Muscle of leg (tissue), 11 donors: ENCODE data around the gene STOX1. TPM values are rescaled to one million over a fixed set of nuclear protein-coding genes. Genes with fewer than 3 reads are reported as not detected.
"Not testable (repeated sequence)": the region's sequence is repeated elsewhere in the genome, so short reads cannot be mapped to it uniquely, and the experiment has no call there.

ENCODE experiments used
- DNase-seq: peaks from one replicate; pipeline ENCODE4 v3.0.0; 2013
- H3K27ac ChIP-seq: one replicate; pipeline ENCODE4 v1.5.1; 2013; ENCODE audit warnings: mild to moderate bottlenecking, low read length, control low read depth
- H3K27me3 ChIP-seq: one replicate; pipeline ENCODE4 v1.6.1; 2013; ENCODE audit warnings: low read length; ENCODE audit not compliant: control insufficient read depth, insufficient read depth
- H3K36me3 ChIP-seq: one replicate; pipeline ENCODE4 v1.6.1; 2013; ENCODE audit warnings: low read length; ENCODE audit not compliant: control insufficient read depth, insufficient read depth
- H3K4me1 ChIP-seq: one replicate; pipeline ENCODE4 v1.6.1; 2013; ENCODE audit warnings: low read length; ENCODE audit not compliant: control insufficient read depth, insufficient read depth
- H3K4me3 ChIP-seq: one replicate; pipeline ENCODE4 v1.5.1; 2013; ENCODE audit warnings: low read length, control low read depth
- H3K9me3 ChIP-seq: replicated peaks from 2 replicates; pipeline ENCODE4 v1.6.1; 2013; ENCODE audit warnings: low read depth, low read length; ENCODE audit not compliant: control insufficient read depth
- WGBS: methylation state at CpG from one replicate; pipeline ENCODE4 v1.1.5; 2013; ENCODE audit warnings: missing lambda C conversion rate; ENCODE audit not compliant: insufficient coverage; 5-methylcytosine and 5-hydroxymethylcytosine counted together
- polyA plus RNA-seq, 8 donors: library from polyadenylated mRNA; unstranded; fragments of 120-200 nt; gene quantifications; one replicate each; pipeline versions ENCODE4 v1.2.1 to v1.2.3, GENCODE V29; 2013; ENCODE audit warnings: inconsistent platforms in 1 of 8, low replicate concordance in 1 of 8; ENCODE audit not compliant: insufficient read length in 8 of 8, insufficient read depth in 1 of 8
- total RNA-seq: library from RNA; stranded (reverse); fragments of 120-200 nt; gene quantifications from one replicate; pipeline ENCODE4 v1.2.4, GENCODE V29; 2013

Gene STOX1
- total and polyA plus RNA-seq, 9 donors: 1.3 to 3.9 (median 2.7) TPM

DNA sequence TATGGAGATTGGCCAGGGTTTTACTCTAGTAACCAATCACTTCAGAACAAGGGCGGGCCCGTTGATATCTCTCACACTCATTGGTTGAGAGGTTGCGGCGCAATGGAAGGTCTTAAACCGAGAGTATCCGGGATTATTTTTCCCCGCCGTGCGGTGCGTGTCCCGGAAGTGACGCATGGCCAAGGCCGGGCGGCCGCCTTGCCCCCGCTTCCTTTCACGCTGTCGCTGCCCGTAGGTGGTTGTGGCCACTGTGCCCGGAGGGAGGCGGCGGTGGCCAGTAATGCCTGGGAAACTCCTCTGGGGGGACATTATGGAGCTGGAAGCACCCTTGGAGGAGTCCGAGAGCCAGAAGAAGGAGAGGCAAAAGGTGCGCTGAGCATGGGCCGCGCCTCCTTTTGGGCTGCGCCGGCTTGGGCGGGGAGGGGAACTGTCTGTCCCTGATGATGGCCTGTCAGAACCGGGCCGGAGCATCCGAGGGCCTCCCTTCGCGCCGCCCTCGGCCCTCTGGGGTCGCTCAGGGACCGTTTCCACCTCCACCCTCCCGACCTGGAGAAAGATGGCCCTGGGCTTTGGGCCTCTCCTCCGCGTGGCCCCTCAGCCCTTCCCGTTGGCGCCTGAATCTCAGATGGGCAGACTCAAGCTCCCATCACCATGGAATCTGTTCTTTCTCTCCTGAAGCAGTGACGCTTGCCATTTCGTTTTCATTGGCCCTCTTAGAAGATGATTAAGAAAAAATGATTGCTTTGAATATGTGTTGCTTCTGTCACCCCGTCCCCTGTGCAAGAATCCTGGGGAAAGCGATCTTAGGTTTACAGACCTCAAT lies 74.0 kb downstream of the STOX1 start, which contains the start of gene DDX50:
Gene DDX50 (plus strand): TSS at position 211 of the 823 bp plus-strand sequence. CDS start 70 bp downstream, at position 281.
- Histone ChIP-seq H3K36me3 (peaks cover 5% of the 10 kb centered on the region), H3K9me3 (no peaks in the 10 kb centered on the region), H3K4me1 (peaks cover 15% of the 10 kb centered on the region), H3K27ac (peak within 1 kb of the TSS; percentile 99), H3K4me3 (peak within 1 kb of the TSS; percentile 91), H3K27me3 (no peaks in the 10 kb centered on the region)
- peak; percentile 100 for DNase-seq
- under 1% methylated on average over 34 of the region's 47 CpGs for WGBS

DNA sequence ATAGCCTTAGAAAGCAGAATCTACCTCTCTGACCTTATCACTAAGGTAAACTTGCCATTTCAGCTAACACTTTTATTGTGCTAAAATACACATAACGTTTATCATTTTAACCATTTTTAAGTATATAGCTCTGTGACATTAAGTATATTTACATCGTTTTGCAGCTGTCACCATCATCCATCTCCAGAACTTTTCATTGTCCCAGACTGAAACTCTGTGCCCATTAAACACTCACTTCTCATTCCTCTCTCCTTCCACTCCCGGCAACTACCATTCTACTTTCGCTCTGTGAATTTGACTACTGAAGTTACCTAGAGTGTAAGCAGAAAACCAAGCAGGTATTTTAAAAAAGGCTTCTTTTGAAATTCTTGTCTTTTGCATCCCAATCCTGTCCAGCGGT lies 75.1 kb downstream of the STOX1 start:
- peaks cover 15% of the 10 kb centered on the region for H3K4me1 ChIP-seq
- H3K27me3 ChIP-seq: no peaks in the 10 kb centered on the region
- no peak overlapping the region for H3K27ac ChIP-seq
- H3K9me3 ChIP-seq: no peaks in the 10 kb centered on the region
- DNase-seq: no peak
- no CpG with 5 or more reads among the region's 5 CpGs for WGBS
- peak overlapping the region; percentile 91 for H3K4me3 ChIP-seq
- peaks cover 10% of the 10 kb centered on the region for H3K36me3 ChIP-seq

DNA sequence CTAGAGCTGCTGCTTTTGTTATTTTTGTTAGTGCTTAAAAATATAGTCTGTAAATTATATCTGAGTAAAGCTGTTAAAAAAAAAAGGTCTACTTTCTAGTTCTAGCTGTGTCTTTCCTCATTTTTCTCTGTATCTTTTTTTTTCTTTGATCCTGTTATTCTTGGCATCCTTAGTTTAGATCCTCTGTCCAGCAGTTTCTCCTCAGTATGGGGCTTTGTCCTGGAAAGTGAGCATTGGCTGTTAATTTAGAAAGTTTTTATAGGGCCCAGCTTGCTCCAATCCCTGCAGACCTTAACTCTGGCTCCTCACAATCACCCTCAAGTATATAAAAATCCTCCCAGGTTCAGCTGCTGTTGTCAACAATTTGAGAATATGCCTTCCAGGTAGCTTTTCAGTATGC lies 97.3 kb downstream of the STOX1 start:
- no peaks in the 10 kb centered on the region for H3K27me3 ChIP-seq
- H3K4me3 ChIP-seq: no peak overlapping the region
- H3K27ac ChIP-seq: no peak overlapping the region
- H3K4me1 ChIP-seq: no peaks in the 10 kb centered on the region
- H3K36me3 ChIP-seq: peaks cover 22% of the 10 kb centered on the region
- DNase-seq: no peak
- no peaks in the 10 kb centered on the region for H3K9me3 ChIP-seq

DNA sequence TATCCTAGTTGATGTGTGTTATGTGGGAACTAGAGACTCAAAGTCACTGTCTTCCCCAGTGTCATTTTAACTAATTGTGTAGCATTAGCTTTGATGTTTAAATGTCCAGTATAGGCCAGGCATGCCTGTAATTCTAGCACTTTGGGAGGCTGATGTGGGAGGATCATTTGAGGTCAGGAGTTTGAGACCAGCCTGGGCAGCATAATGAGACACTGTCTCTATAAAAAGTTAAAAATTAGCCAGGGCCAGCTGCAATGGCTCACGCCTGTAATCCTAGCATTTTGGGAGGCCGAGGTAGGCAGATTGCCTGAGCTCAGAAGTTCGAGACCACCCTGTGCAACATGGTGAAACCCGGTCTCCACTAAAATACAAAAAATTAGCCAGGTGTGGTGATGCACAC lies 98.2 kb downstream of the STOX1 start:
- Histone ChIP-seq H3K36me3 (peaks cover 22% of the 10 kb centered on the region), H3K27ac (no peak overlapping the region), H3K4me3 (no peak overlapping the region), H3K27me3 (no peaks in the 10 kb centered on the region), H3K9me3 (no peaks in the 10 kb centered on the region), H3K4me1 (no peaks in the 10 kb centered on the region)
- DNase-seq: no peak
- 100% methylated on average over 4 of the region's 4 CpGs for WGBS

DNA sequence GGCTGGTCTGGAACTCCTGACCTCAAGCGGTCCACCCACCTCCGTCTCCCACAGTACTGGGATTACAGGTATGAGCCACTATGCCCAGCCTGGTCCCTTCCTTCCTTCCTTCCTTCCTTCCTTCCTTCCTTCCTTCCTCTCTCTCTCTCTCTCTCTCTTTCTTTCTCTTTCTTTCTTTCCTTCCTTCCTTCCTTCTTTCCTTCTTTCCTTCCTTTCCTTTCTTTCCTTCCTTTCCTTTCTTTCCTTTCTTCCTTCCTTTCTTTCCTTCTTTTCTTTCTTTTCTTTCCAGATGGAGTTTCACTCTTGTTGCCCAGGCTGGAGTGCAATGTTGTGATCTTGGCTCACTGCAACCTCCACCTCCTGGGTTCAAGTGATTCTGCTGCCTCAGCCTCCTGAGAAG lies 101.8 kb downstream of the STOX1 start:
- peaks cover 23% of the 10 kb centered on the region for H3K36me3 ChIP-seq
- not testable (repeated sequence) for H3K4me3 ChIP-seq, H3K9me3 ChIP-seq, H3K4me1 ChIP-seq, H3K27me3 ChIP-seq, H3K27ac ChIP-seq, DNase-seq
- WGBS: 85% methylated on average over 2 of the region's 2 CpGs

DNA sequence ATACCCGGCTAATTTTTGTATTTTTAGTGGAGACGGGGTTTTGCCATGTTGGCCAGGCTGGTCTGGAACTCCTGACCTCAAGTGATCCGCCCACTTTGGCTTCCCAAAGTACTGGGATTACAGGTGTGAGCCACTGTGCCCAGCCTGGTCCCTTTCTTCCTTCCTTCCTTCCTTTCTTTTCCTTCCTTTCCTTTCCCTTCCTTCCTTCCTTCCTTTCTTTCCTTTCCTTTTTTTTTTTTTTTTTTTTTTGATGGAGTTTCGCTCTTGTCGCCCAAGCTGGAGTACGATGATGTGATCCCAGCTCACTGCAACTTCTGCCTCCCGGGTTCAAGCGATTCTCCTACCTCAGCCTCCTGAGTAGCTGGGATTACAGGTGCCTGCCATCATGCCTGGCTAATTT lies 102.6 kb downstream of the STOX1 start:
- not testable (repeated sequence) for H3K27me3 ChIP-seq, H3K4me3 ChIP-seq, DNase-seq, H3K9me3 ChIP-seq, H3K4me1 ChIP-seq, H3K27ac ChIP-seq
- WGBS: 96% methylated on average over 2 of the region's 8 CpGs
- H3K36me3 ChIP-seq: peaks cover 21% of the 10 kb centered on the region

DNA sequence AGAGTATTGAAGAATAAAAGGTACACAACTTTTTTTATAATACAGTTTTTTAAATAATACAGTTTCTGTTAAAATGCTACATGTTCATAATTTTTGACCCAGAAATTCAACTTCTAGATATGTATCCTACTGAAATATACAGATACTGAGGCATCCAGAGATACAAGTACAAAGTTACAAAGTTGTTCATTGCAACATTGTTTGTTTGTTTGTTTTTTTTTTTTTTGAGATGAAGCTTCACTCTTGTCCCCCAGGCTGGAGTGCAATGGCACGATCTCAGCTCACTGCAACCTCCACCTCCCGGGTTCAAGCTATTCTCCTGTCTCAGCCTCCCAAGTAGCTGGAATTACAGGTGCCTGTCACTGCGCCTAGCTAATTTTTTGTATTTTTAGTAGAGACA lies 105.5 kb downstream of the STOX1 start:
- not testable (repeated sequence) for H3K9me3 ChIP-seq, H3K4me1 ChIP-seq, H3K27ac ChIP-seq, H3K27me3 ChIP-seq, H3K4me3 ChIP-seq, DNase-seq
- WGBS: no CpG with 5 or more reads among the region's 3 CpGs
- H3K36me3 ChIP-seq: peaks cover 17% of the 10 kb centered on the region

DNA sequence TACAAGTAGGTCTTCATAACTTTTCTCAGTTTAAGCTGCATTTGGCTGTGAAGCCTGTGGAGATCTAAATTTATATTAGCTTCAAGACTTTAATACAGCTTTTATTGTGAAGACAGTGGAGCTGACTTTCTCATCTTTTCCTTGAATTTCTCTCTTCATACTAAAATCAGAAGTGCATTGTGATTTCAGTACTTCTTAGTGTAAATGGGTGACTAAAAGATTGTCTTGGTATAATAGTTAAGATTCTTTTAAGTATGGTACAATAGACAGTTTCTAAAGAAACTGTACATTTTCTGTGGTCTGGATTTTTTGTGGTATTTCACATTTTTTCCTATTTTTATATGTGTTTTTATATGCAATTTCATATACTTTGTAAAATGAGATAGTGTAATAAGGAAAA lies 107.7 kb downstream of the STOX1 start:
- Histone ChIP-seq H3K27me3 (no peaks in the 10 kb centered on the region), H3K9me3 (no peaks in the 10 kb centered on the region), H3K27ac (no peak overlapping the region), H3K4me1 (no peaks in the 10 kb centered on the region), H3K36me3 (peaks cover 24% of the 10 kb centered on the region), H3K4me3 (no peak overlapping the region)
- no peak for DNase-seq

DNA sequence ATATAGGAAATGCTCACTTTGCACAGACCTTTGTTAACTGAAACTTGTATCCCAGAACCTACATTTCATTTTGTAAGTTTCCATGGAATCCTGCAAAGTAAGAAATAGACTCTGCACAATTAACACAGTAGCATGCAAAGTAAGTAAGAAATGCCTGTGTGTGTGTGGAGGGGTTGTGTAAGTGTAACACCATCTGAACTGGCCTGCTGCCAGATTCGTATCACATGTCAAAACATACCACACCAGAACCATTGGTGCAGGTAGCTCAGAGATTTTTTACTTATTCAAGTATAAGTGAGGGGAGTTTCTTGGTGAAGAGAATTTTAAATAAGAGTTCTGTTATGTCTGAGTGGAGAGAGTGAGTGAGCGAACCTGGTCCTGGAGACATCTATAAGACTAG lies 110.8 kb downstream of the STOX1 start:
- H3K4me1 ChIP-seq: no peaks in the 10 kb centered on the region
- no peak for DNase-seq
- no peaks in the 10 kb centered on the region for H3K27me3 ChIP-seq
- H3K36me3 ChIP-seq: peaks cover 20% of the 10 kb centered on the region
- H3K9me3 ChIP-seq: no peaks in the 10 kb centered on the region
- no peak overlapping the region for H3K27ac ChIP-seq
- no CpG with 5 or more reads among the region's 2 CpGs for WGBS
- no peak overlapping the region for H3K4me3 ChIP-seq

DNA sequence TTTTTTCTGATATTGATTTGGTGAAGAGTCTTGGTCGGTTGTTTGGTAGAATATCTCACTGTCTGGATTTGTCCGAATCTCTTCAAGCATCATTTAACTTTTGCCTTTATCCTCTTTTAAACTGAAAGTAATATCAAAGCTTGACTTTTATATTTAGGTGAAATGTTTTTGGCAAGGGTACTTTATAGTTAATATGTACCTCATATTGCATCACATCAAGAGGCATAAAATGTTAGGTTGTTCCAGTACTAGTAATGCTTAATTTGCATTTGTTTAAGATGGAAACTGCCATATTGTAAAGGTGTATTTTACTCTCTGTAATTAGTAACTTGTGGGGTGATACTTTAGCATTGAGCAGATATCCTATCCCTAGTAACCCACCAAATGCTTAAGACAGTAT lies 111.6 kb downstream of the STOX1 start:
- DNase-seq: no peak
- Histone ChIP-seq H3K36me3 (peaks cover 20% of the 10 kb centered on the region), H3K27me3 (no peaks in the 10 kb centered on the region), H3K4me1 (no peaks in the 10 kb centered on the region), H3K4me3 (no peak overlapping the region), H3K27ac (no peak overlapping the region), H3K9me3 (no peaks in the 10 kb centered on the region)
- no CpG with 5 or more reads among the region's 2 CpGs for WGBS

DNA sequence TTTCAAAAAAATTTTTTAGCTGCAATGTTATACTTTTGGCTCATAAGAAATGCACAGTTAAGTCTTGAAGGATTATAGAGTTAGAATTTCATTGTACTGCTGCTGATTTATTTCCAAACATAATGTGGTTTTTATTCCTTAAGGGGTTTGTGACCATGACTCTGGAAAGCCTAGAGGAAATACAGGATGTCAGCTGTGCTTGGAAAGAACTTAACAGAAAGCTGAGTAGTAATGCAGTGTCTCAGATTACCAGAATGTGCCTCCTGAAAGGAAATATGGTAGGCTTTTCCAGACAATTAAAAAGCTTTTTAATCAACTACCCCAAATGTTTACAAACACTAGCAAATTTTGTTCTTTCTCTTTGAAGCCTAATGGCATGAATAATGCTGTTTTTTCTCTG lies 113.6 kb downstream of the STOX1 start:
- not testable (repeated sequence) for H3K27me3 ChIP-seq, H3K4me1 ChIP-seq, H3K9me3 ChIP-seq, H3K27ac ChIP-seq, H3K4me3 ChIP-seq
- peak; percentile 7 for DNase-seq
- H3K36me3 ChIP-seq: peaks cover 18% of the 10 kb centered on the region
